Measurements from ENCODE around the gene ERCC5. TPM values are rescaled to one million over a fixed set of nuclear protein-coding genes. Genes with fewer than 3 reads are reported as not detected.

ERCC5 gene
- total and polyA plus RNA-seq, 2 donors (not counting 1 experiment from before 2014, with no cell fraction given) = 34.7 to 88.3 TPM

DNA sequence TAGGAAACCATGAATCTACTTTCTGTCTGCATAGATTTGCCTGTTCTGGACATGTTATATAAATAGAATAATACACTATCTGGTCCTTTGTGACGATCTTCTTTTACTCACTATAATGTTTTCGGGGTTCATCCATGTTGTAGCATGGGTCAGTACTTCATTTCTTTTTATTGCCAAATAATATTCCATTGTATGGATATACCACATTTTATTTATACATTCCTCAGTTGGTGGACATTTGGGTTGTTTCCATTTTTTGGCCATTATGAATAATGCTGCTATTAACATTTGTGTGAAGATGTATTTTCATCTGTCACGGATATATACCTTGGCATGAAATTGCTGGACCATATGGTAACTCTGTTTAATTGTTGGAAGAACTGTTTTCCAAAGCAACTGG, 40.2 kb upstream of the ERCC5 start:
- 100% methylated on average over 1 of the region's 3 CpGs for WGBS (ENCODE audit: insufficient coverage)
- no peaks in the 10 kb centered on the region for H3K27me3 Mint-ChIP-seq

DNA sequence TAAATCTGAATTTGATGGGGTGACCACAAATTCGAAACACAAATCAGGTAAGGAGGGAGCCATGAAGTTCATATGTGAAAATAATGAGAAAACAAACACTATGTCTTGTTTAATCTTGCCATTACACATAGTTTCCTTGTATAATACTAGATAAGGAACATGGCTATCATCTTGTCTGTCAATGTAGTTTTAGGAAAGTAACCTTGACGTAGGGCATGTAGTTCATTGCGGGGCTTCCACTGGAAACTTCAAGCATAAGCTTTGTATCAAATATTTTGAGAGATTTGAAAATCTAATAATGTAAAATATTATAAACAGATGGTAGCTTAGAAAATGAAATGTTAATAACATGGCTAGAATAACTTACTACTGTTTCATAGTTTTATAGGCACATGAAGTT, 38.1 kb upstream of the ERCC5 start:
- no peaks in the 10 kb centered on the region for H3K27me3 Mint-ChIP-seq
- TF ChIP-seq EZH2 (IDR thresholded peaks at IDR 0.05; ENCODE audit: borderline replicate concordance, insufficient read depth, low read depth, low read length, poor library complexity, severe bottlenecking) = no peak
- TF ChIP-seq, protein P1, sequence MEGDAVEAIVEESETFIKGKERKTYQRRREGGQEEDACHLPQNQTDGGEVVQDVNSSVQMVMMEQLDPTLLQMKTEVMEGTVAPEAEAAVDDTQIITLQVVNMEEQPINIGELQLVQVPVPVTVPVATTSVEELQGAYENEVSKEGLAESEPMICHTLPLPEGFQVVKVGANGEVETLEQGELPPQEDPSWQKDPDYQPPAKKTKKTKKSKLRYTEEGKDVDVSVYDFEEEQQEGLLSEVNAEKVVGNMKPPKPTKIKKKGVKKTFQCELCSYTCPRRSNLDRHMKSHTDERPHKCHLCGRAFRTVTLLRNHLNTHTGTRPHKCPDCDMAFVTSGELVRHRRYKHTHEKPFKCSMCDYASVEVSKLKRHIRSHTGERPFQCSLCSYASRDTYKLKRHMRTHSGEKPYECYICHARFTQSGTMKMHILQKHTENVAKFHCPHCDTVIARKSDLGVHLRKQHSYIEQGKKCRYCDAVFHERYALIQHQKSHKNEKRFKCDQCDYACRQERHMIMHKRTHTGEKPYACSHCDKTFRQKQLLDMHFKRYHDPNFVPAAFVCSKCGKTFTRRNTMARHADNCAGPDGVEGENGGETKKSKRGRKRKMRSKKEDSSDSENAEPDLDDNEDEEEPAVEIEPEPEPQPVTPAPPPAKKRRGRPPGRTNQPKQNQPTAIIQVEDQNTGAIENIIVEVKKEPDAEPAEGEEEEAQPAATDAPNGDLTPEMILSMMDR (IDR thresholded peaks at IDR 0.05) = no peak
- Histone ChIP-seq H2AFZ (ENCODE audit: insufficient read depth, low read depth, low read length, poor library complexity, severe bottlenecking) (no peak overlapping the region), H4K20me1 (ENCODE audit: control insufficient read depth, insufficient read depth, low read length, poor library complexity, severe bottlenecking) (no peaks in the 10 kb centered on the region), H3K4me1 (ENCODE audit: control insufficient read depth in 2 of 2, insufficient read depth in 2 of 2, low read length in 2 of 2) (no peaks in the 10 kb centered on the region), H3K79me2 (ENCODE audit: control insufficient read depth, insufficient read depth, low read length) (no peaks in the 10 kb centered on the region), H3K27ac (ENCODE audit: low read length in 2 of 2) (no peak overlapping the region), H3K9me3 (ENCODE audit: control extremely low read depth in 1 of 3, control insufficient read depth in 2 of 3, insufficient read depth in 1 of 3, low read length in 2 of 3) (peaks cover 0 to 4% (median 1%) of the 10 kb centered on the region in 3 donors), H3K4me3 (ENCODE audit: control extremely low read depth in 1 of 5, extremely low read depth in 1 of 5, insufficient read depth in 1 of 5, low read depth in 2 of 5, low read length in 4 of 5) (no peak overlapping the region), H3K27me3 (replicated peaks in 1 of 4; ENCODE audit: control extremely low read depth in 1 of 4, control insufficient read depth in 3 of 4, insufficient read depth in 4 of 4, low read length in 3 of 4) (no peaks in the 10 kb centered on the region), H3K9ac (ENCODE audit: low read length) (no peak overlapping the region), H3K36me3 (replicated peaks in 1 of 2; ENCODE audit: control extremely low read depth in 1 of 2, control insufficient read depth in 1 of 2, extremely low read depth in 1 of 2, insufficient read depth in 2 of 2, low read length in 1 of 2) (no peaks in the 10 kb centered on the region), H3K4me2 (replicated peaks; ENCODE audit: low read depth, low read length, poor library complexity, severe bottlenecking) (no peak overlapping the region)
- H3K9me3 Mint-ChIP-seq (ENCODE audit: insufficient read depth) = peaks cover 5% of the 10 kb centered on the region
- H3K4me1 Mint-ChIP-seq = peaks cover 3% of the 10 kb centered on the region
- no peak overlapping the region for H3K4me3 Mint-ChIP-seq
- intact Hi-C loops (cut with micrococcal nuclease) = no loop called here
- ATAC-seq (ENCODE audit: low read depth) (no peak), DNase-seq (no peak)
- ChIA-PET CTCF (no interaction called here), POLR2A (no interaction called here)
- no CpG with 5 or more reads among the region's 3 CpGs for WGBS (ENCODE audit: insufficient coverage)
- H3K27ac Mint-ChIP-seq = no peak overlapping the region

More for the DNA sequence above, 40.2 kb upstream of the ERCC5 start:
- ATAC-seq (ENCODE audit: low read depth) (no peak), DNase-seq (no peak)
- H3K9me3 Mint-ChIP-seq (ENCODE audit: insufficient read depth) = no peaks in the 10 kb centered on the region
- no peak overlapping the region for H3K4me3 Mint-ChIP-seq
- ChIA-PET CTCF (interaction anchor here (1.4 kb wide), 1 partner anchor 214 kb away, joined by 4 read pairs; no protein-coding TSS in a partner anchor), POLR2A (no interaction called here)
- intact Hi-C loops (cut with micrococcal nuclease) = no loop called here
- no peaks in the 10 kb centered on the region for H3K36me3 ChIP-seq (replicated peaks in 1 of 2; ENCODE audit: control extremely low read depth in 1 of 2, control insufficient read depth in 1 of 2, extremely low read depth in 1 of 2, insufficient read depth in 2 of 2, low read length in 1 of 2)
- no peak overlapping the region for H3K9ac ChIP-seq (ENCODE audit: low read length)
- no peak overlapping the region for H2AFZ ChIP-seq (ENCODE audit: insufficient read depth, low read depth, low read length, poor library complexity, severe bottlenecking)
- TF ChIP-seq, protein P1 (IDR thresholded peaks at IDR 0.05) = no peak
- no peak for TF ChIP-seq EZH2 (IDR thresholded peaks at IDR 0.05; ENCODE audit: borderline replicate concordance, insufficient read depth, low read depth, low read length, poor library complexity, severe bottlenecking)
- H3K4me3 ChIP-seq (ENCODE audit: control extremely low read depth in 1 of 5, extremely low read depth in 1 of 5, insufficient read depth in 1 of 5, low read depth in 2 of 5, low read length in 4 of 5) = no peak overlapping the region
- H3K4me1 Mint-ChIP-seq = peaks cover 9% of the 10 kb centered on the region
- no peaks in the 10 kb centered on the region for H3K79me2 ChIP-seq (ENCODE audit: control insufficient read depth, insufficient read depth, low read length)
- H3K27ac Mint-ChIP-seq = no peak overlapping the region
- H3K4me2 ChIP-seq (replicated peaks; ENCODE audit: low read depth, low read length, poor library complexity, severe bottlenecking) = no peak overlapping the region
- H3K9me3 ChIP-seq (ENCODE audit: control extremely low read depth in 1 of 3, control insufficient read depth in 2 of 3, insufficient read depth in 1 of 3, low read length in 2 of 3) = peaks cover 0 to 2% (median 0%) of the 10 kb centered on the region in 3 donors
- no peak overlapping the region for H3K27ac ChIP-seq (ENCODE audit: low read length in 2 of 2)
- peaks cover 0 to 4% (median 0%) of the 10 kb centered on the region in 4 experiments for H3K27me3 ChIP-seq (replicated peaks in 1 of 4; ENCODE audit: control extremely low read depth in 1 of 4, control insufficient read depth in 3 of 4, insufficient read depth in 4 of 4, low read length in 3 of 4)
- H3K4me1 ChIP-seq (ENCODE audit: control insufficient read depth in 2 of 2, insufficient read depth in 2 of 2, low read length in 2 of 2) = peaks cover 4% of the 10 kb centered on the region in 2 donors
- H4K20me1 ChIP-seq (ENCODE audit: control insufficient read depth, insufficient read depth, low read length, poor library complexity, severe bottlenecking) = no peaks in the 10 kb centered on the region
